Activated T-cell treated with anti-CD3 and anti-CD28 coated beads for 4 hours (primary cell): ENCODE results near the gene C19orf44.
A peak's percentile ranks its signal among the peaks of the same experiment; 100 is the strongest.
"Not testable (repeated sequence)": the region's sequence is repeated elsewhere in the genome, so short reads cannot be mapped to it uniquely, and the experiment has no call there.

Experiments used
- DNase-seq: peaks from one replicate; pipeline ENCODE4 v3.0.0-alpha.2; 2020

The C19orf44 gene

DNA sequence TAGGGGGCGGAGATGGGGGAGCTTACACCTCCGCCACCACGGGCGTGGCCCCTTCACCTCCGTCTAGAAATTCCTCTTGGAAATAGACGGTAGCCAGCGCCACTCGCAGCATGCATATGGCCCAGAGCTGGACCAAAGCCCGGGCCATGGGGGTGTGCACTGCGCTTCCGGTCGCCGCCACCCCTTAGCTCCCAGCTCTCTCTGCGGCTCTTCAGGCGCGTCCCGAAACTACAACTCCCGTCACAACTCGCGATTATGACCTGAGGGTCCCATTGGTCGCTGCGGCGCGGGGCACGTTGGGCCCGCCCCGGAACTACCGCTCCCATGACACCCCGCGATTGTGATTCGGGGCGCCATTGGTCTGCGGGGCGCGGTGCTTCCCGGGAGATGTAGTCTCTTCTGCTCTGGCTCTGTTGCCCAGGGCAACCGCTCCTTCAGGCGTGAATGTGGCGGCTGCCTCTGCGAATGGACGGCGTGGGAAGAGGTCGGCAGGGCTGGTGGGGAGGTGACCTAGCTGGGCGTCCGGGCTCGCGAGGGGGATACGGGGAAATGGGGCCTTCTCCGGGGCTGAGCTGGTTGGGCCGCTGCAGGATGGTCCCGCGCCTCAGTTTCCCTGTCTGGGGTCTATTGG, at the start of gene C19orf44, which contains the start of gene CALR3:
Gene C19orf44 (plus strand): TSS at position 413 of the 631 bp plus-strand sequence. CDS start 4,399 bp downstream, outside the sequence.
Gene CALR3 (minus strand): TSS at position 186 of the 631 bp plus-strand sequence. CDS start 38 bp downstream, at position 148.
- DNase-seq = peak; percentile 95

DNA sequence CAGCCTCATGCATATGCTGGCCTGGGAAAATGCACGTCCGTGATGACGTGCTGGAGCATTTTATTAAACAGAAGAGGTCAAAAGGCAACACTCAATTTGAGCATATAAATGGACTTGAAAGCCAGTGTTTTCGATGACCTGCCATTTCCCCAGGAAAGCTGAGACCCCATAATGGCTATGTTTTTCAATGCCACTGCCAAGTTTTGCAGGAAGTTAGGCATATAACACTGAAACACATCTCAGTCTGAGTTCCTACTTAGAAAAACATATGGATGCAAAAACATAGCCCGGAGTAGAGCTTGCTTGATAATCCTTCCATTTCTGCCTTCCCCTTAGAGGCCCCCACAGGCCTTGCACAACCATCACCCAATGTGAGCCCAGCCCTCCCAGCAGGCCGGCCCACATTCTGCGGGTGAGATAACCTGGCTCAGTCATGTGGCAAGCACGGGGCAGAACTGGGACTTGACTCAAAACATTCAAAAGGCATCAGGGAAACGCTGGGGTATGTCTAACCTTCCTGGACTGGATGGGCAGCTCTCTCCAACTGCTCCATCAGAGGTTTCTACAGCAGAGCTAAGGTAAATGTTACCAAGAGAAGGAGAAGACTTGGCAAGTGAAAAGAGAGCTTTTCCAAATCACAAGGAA, 49.3 kb upstream of the C19orf44 start:
- no peak for DNase-seq

- DNase-seq = not testable (repeated sequence)
Observed at GRCh38 chr19:16448872-16449271, 47.3 kb upstream of the C19orf44 start.

GRCh38 chr19:16449330-16449961, 46.7 kb upstream of the C19orf44 start:
- DNase-seq = no peak

- no peak for DNase-seq
Observed at GRCh38 chr19:16452325-16452724, 43.9 kb upstream of the C19orf44 start.

- no peak for DNase-seq
Observed at GRCh38 chr19:16454351-16454918, 41.8 kb upstream of the C19orf44 start.

DNA sequence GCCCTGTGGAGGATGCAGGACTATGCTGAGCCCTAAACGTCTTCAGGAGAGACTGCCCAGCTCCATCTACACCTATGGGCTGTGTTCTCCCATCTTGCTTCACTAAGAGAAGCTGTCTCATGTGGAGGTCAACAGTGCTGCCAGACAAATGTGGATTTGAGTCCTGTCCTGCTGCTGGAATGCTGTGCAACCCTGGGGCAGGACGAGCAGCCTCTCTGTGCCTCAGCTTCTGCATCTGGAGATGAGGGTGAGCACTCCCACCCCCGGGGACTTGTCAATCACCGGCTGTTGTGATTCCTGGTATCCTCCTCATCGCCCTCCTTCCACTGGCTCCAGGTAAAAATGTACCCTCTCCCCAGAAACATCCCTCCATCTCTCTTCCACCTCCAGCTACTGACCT, 40.7 kb upstream of the C19orf44 start:
- no peak for DNase-seq

- DNase-seq = no peak
Observed at GRCh38 chr19:16456652-16457194, 39.5 kb upstream of the C19orf44 start.

GRCh38 chr19:16457195-16457953, 38.8 kb upstream of the C19orf44 start:
- no peak for DNase-seq

DNA sequence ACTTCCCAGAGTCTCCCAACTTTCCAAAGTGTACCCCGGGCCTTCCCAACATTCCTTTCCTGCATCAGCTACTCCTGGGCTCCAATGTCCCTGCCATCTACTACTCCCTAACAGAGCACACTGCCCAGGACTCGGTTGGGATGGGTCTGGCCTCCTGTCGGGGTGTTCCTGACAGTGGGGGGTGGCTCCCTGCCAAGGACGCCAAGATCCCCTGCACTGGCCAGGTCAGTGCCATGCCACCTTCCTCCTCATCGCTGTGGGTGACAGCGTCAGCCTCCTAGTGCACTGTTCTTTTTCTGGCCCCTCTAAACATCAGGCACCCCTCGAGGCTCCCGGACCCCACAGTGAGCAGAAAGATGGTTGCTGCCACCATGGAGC, 38.3 kb upstream of the C19orf44 start:
- no peak for DNase-seq

DNA sequence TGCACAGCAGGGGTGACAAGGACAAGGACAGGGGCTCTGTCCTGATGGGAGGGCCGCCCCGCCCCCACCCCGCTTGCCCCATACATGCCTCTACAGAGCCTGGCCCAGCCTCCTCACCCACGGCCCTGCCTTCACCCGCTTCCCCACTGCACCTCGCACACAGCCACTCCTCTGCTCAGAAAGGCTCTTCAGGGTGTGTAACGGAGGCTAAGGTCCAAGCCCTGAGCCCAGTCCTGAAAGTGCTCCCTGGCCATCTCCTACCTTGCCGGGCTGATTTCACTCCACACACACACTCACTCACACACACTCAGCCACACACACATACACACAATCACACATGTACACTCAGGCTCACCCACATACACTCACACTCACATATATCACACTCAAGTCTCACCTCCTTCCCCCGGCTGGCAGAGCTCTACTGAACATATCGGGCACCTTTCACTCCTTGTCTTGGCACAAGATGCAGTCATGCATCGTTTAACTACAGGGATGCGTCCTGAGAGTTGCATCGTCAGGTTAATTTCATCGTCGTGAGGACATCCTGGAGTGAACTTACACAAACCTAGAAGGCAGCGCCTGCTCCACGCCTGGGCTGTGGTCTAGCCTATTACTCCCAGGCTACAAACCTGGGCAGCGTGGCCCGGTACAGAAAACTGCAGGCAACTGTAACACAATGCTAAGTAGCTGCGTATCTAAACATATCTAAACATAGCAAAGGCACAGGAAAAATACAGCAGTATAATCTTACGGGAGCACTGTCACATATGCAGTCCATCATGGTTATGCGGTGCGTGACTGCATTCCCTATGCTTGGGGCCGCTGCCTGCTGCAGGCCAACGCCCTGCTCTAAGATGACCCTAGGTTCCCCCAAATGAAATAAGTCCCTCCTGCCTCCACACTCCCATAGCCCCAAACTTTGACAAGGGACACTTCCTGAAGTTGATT, 37.5 kb upstream of the C19orf44 start:
- DNase-seq = no peak

DNA sequence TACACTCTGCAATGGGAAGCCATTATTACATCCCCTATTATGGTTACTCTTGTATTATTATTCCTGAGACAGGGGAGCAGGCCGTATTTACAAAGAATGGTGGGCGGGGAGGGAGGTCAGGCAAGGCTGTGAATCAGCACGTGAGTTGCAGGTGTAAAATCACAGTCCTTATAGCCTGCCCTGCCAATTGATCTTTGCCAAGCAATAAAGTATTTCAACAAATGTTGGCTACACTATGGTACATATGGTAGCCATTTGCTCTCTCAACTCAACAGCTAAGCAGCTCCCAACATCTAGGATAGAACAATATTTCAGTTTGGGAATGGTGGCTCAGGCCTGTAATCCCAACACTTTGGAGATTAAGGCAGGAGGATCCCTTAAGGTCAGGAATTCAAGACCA, 36.5 kb upstream of the C19orf44 start:
- no peak for DNase-seq

- DNase-seq = no peak
Observed at GRCh38 chr19:16460454-16460853, 35.7 kb upstream of the C19orf44 start.

GRCh38 chr19:16461630-16462051, 34.6 kb upstream of the C19orf44 start:
- no peak for DNase-seq

DNA sequence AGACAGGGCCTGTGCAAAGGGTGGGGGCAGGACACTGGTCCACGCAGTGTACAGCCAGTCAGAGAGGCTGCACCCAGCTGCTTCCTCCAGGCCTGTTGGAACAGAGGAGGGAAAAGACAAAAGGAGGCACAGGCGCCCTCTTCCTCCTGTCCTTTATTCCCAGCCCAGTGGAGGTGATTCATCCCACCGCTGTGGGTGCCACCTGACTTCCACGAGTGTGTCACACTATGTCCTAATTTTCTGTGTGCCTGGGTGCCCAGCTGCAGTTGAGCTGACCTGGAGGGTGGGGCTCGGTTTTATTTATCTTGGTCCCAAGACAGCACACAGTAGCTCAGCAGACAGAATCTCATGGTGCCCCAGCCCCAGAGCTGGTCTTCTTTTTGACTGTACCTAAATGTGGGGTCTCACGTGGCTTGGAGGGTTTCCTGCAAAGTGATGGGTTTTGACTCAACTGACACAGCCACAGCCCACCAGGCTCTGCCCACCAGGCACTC, 33.4 kb upstream of the C19orf44 start:
- no peak for DNase-seq

DNA sequence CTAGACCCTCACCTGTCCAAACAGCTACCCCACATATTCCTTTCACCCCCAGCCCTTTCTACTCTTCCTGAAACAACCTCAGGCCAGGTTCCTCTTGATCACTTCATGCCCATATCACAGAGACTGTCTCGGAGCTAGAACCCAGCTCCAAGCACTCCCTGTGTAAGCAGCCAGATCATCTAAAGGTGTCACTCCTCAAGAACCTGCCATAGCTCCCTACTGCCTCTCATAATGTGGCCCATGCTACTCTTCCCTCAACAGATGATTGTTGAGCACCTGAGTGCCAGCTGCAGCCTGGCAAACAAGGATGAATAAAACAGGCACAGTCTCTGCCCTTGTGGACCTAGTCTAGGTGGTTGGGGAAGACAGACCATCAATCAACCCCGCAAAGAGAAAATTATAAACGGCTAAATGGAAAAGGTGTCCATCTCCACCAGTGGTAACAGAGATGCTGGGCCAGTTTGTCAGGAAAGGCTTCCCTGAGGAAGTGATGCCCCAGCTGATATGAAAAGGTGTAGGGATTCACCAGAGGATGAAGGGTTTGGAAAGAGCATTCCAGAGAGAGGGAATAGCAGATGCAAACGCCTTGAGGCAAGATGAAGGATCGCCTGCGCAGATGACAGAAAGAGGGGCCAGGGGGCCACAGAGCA, 32.7 kb upstream of the C19orf44 start:
- no peak for DNase-seq

DNA sequence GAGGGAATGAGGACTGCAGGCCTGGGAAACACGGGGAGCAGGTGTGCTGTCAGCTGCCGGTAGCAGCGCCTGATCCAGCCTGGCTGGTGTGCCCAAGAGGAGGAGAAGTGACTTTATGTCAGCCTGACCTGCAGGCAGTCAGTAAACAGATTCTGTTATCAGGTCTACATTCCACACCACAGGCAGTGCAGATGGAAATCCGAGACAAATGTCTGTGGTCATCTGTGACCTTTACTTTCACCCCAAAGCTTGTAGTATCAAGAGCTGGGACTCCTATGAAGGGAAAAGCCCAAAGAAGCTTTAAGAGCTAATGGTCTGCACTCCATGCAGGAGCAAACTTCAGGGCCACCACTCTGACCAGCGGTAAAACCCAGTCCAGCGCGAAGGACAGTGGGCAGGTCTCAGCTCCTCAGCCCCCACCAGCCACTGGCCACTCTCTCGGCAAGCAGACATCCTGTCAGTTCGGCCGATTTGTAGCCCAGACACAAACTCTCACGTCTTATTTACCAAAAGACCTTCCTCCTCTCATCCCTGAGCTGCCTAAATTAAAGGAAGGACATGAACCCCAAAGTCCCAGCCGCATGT, 32.1 kb upstream of the C19orf44 start:
- no peak for DNase-seq

GRCh38 chr19:16465239-16465638, 31.0 kb upstream of the C19orf44 start:
- no peak for DNase-seq

DNA sequence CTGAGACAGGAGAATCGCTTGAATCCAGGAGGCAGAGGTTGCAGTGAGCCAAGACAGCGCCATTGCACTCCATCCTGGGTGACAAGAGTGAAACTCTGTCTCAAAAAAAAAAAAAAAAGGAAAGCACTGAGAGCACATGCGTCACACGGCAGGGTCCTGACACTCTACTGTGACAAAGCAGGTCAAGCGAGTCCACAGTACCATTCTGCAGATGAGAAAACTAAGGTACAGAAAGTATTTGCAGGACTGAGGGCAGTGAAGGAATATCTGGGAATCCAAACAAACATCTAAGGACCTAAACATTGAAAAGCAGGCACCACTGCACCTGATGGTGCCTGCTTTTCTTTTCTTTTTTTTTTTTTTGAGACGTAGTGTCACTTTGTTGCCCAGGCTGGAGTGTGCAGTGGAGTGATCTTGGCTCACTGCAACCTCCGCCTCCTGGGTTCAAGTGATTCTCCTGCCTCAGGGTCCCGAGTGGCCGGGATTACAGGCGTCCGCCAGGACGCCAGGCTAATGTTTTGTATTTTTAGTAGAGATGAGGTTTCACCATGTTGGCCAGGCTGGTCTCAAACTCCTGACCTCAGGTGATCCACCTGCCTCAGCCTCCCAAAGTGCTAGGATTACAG, 29.3 kb upstream of the C19orf44 start:
- DNase-seq = not testable (repeated sequence)

DNA sequence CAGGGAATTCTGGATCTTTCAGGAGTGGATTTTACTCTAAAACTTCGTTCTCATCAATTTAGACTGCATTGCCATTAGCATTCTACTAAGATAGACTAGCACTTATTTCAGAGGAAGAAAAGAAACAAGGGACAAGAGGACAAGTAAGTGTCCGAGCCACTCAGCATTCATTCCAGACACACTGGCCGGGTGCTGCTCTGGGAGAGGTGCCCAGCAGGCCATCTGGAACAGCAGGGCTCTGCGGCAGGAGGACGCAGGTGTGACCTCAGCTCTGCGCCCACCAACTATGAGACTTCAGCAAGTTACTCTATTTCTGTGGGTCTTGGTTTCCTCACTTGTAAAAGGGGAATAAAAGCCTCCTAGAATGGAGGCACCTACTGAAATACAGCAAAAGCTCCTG, 28.6 kb upstream of the C19orf44 start:
- DNase-seq = no peak
